Activated naive CD8-positive, alpha-beta T cell treated with anti-CD3 and anti-CD28 coated beads, Interleukin-2, amount 50 U/mL, for 16 hours (primary cell): Measurements from ENCODE around the gene KSR2.
"Not testable (repeated sequence)": the region's sequence is repeated elsewhere in the genome, so short reads cannot be mapped to it uniquely, and the experiment has no call there.

Experiments used
- DNase-seq: peaks from one replicate; pipeline ENCODE4 v3.0.0-alpha.2; 2020; ENCODE audit warnings: low read depth, low spot score

Gene KSR2

GRCh38 chr12:117640511-117640910 lies 328.3 kb downstream of the KSR2 start:
- DNase-seq: no peak

- DNase-seq: no peak
These were observed 339.3 kb downstream of the KSR2 start for GRCh38 chr12:117629454-117629853.

- DNase-seq: not testable (repeated sequence)
These were observed 340.1 kb downstream of the KSR2 start for GRCh38 chr12:117628711-117629110.

- DNase-seq: no peak
These were observed 346.0 kb downstream of the KSR2 start for GRCh38 chr12:117622741-117623140.

GRCh38 chr12:117622087-117622486 lies 346.7 kb downstream of the KSR2 start:
- no peak for DNase-seq

GRCh38 chr12:117607778-117608177 lies 361.0 kb downstream of the KSR2 start:
- no peak for DNase-seq

GRCh38 chr12:117606945-117607344 lies 361.8 kb downstream of the KSR2 start:
- no peak for DNase-seq

GRCh38 chr12:117606024-117606423 lies 362.8 kb downstream of the KSR2 start:
- no peak for DNase-seq

GRCh38 chr12:117603316-117604113 lies 365.3 kb downstream of the KSR2 start:
- no peak for DNase-seq

- no peak for DNase-seq
These were observed 368.9 kb downstream of the KSR2 start for GRCh38 chr12:117599849-117600248.

- DNase-seq: no peak
These were observed 371.8 kb downstream of the KSR2 start for GRCh38 chr12:117596968-117597367.

GRCh38 chr12:117595751-117596150 lies 373.0 kb downstream of the KSR2 start:
- no peak for DNase-seq

- no peak for DNase-seq
These were observed 374.3 kb downstream of the KSR2 start for GRCh38 chr12:117594481-117594880.

GRCh38 chr12:117593815-117594400 lies 374.9 kb downstream of the KSR2 start:
- no peak for DNase-seq

GRCh38 chr12:117592588-117593305 lies 376.0 kb downstream of the KSR2 start:
- no peak for DNase-seq

- DNase-seq: no peak
These were observed 377.8 kb downstream of the KSR2 start for GRCh38 chr12:117590999-117591398.

GRCh38 chr12:117590386-117590785 lies 378.4 kb downstream of the KSR2 start:
- no peak for DNase-seq

- DNase-seq: no peak
These were observed 379.8 kb downstream of the KSR2 start for GRCh38 chr12:117589021-117589420.

- DNase-seq: no peak
These were observed 381.0 kb downstream of the KSR2 start for GRCh38 chr12:117587631-117588287.

GRCh38 chr12:117583677-117584225 lies 385.0 kb downstream of the KSR2 start:
- no peak for DNase-seq

GRCh38 chr12:117583092-117583491 lies 385.7 kb downstream of the KSR2 start:
- DNase-seq: no peak
